ENCODE measurements around the gene JAKMIP1.
"Not testable (repeated sequence)": the region's sequence is repeated elsewhere in the genome, so short reads cannot be mapped to it uniquely, and the experiment has no call there.

The JAKMIP1 gene

DNA sequence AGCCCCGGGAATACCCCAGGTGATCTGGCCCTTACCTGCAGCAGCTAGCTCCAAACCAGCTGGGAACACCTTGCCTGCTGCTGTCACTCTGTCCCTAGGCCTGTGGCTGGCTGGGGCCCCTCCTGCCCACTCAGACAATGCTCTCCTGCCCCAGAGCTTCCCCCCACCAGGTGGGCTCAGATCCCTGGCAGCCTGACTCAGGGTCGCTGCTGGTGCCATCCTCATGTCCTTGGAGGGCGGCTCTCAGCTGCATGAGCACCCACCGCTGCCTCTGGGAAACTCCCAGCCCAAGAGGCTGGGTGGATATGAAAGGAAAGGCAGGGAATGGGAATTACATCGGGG is 197.9 kb downstream of the JAKMIP1 start:
- FAIRE-seq, result no peak

DNA sequence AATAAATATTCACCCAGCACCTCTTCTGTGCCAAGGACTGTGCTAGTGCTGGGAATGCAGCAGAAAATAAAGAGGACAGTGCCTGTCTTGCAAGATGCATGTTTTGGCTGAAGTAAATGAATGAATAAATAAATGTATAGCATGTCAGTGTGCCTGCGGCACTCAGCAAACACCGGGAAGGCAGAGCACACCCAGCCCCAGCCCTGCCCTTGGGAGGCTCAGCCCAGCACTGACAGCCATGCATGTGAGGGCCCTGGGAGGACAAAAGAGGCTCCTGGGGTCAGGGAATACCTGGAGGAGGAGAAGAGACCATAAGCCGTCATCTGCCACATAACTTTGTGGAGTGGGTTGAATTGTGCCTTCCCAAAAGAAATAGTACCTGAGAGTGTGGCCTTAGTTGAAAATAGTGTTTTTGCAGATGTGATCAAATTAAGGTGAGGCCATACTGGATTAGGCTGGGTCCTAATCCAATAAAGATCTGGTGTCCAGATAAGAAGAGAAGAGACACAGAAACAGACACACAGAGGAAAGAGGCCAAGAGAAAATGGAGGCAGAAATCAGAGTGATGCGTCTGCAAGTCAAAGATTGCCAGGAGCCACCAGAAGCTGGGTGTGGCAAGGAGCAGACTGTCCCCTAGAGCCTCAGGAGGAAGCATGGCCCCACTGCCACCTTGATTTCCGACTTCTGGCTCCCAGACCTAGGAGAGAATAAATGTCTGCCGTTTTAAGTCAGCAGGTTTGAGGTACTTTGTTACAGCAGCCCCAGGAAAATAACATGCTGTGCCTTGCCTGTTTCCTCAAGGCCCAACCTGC is 198.5 kb downstream of the JAKMIP1 start:
- FAIRE-seq, result no peak

DNA sequence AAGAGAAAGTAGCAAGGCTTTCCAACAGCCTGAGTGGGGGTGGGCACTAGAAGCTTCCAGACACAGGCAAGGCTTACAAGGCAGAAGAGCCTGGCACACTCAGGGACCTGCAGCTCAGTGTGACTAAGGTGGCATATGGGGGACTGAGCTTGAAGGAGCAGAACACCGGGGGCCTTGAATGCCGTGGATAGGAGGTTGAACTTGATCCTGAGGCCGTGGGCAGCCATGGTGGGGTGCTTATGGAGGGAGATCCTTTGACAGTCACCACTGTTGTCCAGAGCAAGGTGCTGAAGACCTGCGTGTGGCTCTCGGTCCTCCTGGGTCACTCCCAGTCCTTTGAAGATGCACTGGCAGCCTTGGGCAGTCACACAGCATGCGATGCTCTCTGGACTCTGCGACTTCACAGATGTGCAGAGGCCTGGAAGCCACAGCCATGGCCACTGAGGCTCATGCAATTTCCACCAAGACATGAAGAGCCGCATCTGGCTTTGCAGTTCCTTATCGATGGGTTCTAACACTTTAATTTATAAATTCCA is 200.5 kb downstream of the JAKMIP1 start:
- FAIRE-seq, result no peak

- no peak for FAIRE-seq
These were observed 201.0 kb downstream of the JAKMIP1 start for GRCh38 chr4:5999356-5999755.

DNA sequence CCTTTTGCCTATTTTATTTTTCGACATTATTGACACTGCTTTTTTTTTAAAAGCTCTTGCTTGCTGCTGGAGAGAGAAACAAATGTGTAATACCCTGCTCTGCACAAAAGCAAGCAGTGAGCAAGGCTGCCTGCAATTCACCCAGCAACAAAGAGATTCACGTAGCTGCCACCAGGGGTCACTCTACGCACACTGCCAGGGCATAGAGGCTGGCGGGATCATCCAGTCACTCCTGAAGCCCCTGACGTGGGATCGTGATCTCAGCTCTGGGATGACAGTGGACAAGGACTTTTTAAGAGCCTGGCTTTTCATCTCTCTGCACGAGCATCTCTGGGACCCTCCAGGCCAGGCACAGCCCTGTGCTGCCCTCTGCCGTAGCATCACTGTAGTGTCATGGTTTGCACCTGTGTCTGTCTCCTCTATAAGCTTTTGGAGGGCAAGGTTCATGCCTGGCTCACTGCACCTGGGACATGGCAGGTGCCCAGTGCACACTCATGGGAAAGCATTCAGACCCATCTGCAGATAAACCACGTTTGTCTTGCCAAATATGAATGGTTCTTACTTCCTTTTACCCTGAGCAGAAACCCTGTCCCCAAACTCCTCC is 201.9 kb downstream of the JAKMIP1 start:
- FAIRE-seq, result no peak

DNA sequence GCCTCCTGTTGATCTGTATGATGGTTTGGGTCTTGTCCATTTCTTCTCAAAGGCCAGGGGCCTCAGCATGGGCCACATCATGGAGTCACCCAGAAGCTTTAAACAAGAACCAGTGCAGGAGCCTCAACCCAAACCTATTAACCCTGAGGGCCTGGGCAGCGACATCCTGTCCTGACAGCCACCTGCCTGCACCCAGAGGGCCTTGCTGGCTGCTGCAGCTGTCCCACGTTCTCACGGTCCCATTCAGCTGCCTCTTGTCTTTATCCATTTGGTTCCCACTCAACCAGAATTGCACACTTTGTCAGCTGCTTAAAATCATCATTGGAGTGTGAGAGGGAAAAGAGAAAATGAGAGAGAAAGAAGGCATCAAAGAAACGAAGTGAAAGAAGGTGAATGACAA is 203.7 kb downstream of the JAKMIP1 start:
- no peak for FAIRE-seq

- FAIRE-seq, result no peak
These were observed 204.3 kb downstream of the JAKMIP1 start for GRCh38 chr4:5995901-5996623.

- no peak for FAIRE-seq
These were observed 206.2 kb downstream of the JAKMIP1 start for GRCh38 chr4:5993876-5994811.

DNA sequence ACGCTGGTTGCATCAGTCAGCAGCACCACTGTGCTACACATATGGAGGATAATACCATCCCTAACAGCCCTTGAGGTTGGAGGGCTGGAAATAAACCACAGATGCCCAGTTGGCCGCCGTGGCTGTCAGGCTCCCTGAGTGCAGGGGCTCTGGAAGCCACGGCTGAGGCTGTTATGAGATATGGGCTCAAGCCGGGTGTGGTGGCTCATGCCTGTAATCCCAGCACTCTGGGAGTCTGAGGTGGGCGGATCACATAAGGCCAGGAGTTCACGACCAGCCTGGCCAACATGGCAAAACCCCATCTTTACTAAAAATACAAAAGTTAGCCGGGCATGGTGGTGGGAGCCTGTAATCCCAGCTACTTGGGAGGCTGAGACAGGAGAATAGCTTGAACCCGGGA is 207.0 kb downstream of the JAKMIP1 start:
- not testable (repeated sequence) for FAIRE-seq

DNA sequence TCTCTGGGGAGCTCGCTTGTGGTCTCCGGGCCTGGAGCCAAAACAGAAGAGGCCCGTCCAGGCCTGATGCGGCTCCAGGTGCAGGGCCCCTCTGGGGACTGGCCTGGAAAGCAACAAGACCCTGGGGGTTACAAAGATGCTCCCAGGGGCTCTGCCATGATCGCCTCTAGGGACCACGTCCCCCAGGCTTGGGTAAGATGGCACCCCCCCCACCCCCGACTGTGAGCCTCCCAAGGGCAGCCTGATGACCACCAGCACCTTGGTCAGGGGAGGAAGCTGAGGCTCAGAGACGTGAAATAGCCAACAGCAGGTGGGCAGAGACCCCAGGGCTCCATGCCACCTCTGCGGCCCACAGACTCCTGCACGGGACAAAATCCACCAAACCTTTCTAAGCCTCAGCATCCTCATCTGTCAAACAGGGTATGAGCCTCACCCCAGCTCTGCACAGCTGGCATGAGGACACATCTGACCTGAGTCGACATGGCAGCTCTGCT is 207.5 kb downstream of the JAKMIP1 start:
- no peak for FAIRE-seq

GRCh38 chr4:5992171-5992827 is 208.1 kb downstream of the JAKMIP1 start:
- no peak for FAIRE-seq

- no peak for FAIRE-seq
These were observed 208.9 kb downstream of the JAKMIP1 start for GRCh38 chr4:5991405-5991804.

- FAIRE-seq, result no peak
These were observed 209.7 kb downstream of the JAKMIP1 start for GRCh38 chr4:5990446-5991160.

DNA sequence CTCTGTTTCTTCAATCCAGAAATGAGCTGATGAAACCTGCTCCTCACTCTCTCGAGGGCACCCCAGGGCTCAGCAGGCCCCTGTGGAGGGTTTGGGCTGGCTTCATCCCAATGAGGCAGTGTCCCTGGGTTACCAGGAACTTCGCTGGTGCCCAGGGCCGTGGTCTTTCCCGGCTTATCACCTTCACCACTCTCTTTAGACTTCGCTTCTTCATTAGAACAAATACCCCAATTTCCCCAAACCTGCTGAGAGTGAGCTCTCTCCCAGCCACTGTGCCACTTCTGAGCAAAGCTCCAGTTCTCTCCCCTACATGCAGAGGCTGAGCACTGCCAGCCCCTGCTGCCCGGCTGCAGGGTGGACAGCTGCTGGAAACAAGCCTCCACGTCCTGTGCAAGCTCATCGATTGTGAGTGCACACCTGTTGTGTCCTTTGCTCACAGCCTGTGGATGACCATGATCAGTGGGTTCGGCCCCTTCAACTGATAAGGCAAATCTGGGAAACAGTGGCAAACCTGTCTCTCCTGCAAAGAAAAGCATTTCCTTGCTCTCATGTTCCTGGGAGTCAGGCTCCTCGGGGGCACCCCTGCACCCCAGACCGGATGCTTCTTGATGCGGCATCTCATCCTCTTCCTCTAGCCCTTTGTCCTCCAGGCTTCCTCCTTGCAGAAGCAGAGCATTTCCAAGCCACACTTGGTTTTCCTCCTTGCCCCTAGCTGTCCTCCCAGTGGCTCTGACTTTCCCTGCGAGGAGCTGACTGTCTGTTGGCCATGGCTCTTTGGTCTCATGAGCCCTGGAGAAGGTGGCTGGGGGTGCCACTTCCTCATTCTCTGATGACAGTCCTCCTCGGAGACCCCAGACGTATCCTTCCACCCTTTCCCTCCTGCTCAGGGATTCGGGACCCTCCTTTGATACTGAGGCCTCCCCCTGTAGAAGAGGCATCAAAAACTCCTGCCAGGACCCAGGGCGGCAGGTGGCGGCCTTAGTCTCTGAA is 210.8 kb downstream of the JAKMIP1 start:
- FAIRE-seq, result no peak

GRCh38 chr4:5988086-5988845 is 212.1 kb downstream of the JAKMIP1 start:
- no peak for FAIRE-seq

GRCh38 chr4:5984843-5985242 is 215.5 kb downstream of the JAKMIP1 start:
- FAIRE-seq, result peak; percentile 5

- no peak for FAIRE-seq
These were observed 218.0 kb downstream of the JAKMIP1 start for GRCh38 chr4:5982156-5982973.

All from TTC549 (cell line).